CD4-positive, alpha-beta T cell (primary cell): ENCODE data around the gene SIGLEC6. TPM values are rescaled to one million over a fixed set of nuclear protein-coding genes. Genes with fewer than 3 reads are reported as not detected.
A peak's percentile ranks its signal among the peaks of the same experiment; 100 is the strongest.
"Not testable (repeated sequence)": the region's sequence is repeated elsewhere in the genome, so short reads cannot be mapped to it uniquely, and the experiment has no call there.

Experiments used
- ATAC-seq: fragments of 200-7000 bp; cut with Tn5 transposase; one replicate; pipeline ENCODE4 v1.10.0; 2022; ENCODE audit warnings: mild to moderate bottlenecking; ENCODE audit not compliant: poor library complexity
- CTCF ChIA-PET: fragments of 350-600 bp; sonication (Branson Sonifier 250); formaldehyde crosslinking; loops from one replicate; lab custom pipeline; 2021; ENCODE audit warnings: antibody characterized with exemption, inconsistent platforms; lab: Charles Lee
- POLR2A ChIA-PET: fragments of 350-600 bp; sonication (Branson Sonifier 250); formaldehyde crosslinking; loops from one replicate; lab custom pipeline; 2021; ENCODE audit warnings: antibody characterized with exemption, inconsistent platforms; lab: Charles Lee
- DNase-seq, 14 experiments: peaks; one replicate each; pipeline ENCODE4 v3.0.0-alpha.2; 2013 to 2020; ENCODE audit warnings: mixed read lengths in 2 of 14
- H3K27ac ChIP-seq, 2 donors: one replicate each; pipeline versions ENCODE4 v1.5.1 to v1.7.0; 2013; ENCODE audit warnings: low read length in 2 of 2, low read depth in 1 of 2, mild to moderate bottlenecking in 1 of 2
- H3K27me3 ChIP-seq, 2 experiments: 1 replicate in 1 of 2; 2 replicates in 1 of 2; pipeline versions ENCODE4 v1.6.1 to v1.7.0; 2013; ENCODE audit warnings: low read length in 2 of 2, control low read depth in 1 of 2, mild to moderate bottlenecking in 1 of 2, moderate library complexity in 1 of 2; ENCODE audit not compliant: insufficient read depth in 2 of 2, control insufficient read depth in 1 of 2
- H3K36me3 ChIP-seq: one replicate; pipeline ENCODE4 v1.6.1; 2013; ENCODE audit warnings: low read length, control low read depth; ENCODE audit not compliant: insufficient read depth
- H3K4me1 ChIP-seq: one replicate; pipeline ENCODE4 v1.6.1; 2013; ENCODE audit warnings: low read length, control low read depth; ENCODE audit not compliant: insufficient read depth
- H3K4me3 ChIP-seq: one replicate; pipeline ENCODE4 v1.5.1; 2013; ENCODE audit warnings: mild to moderate bottlenecking, low read length, moderate library complexity
- H3K9me3 ChIP-seq, 2 experiments: 1 replicate in 1 of 2; 2 replicates in 1 of 2; pipeline versions ENCODE4 v1.6.1 to v1.7.0; 2013; ENCODE audit warnings: low read length in 2 of 2, mild to moderate bottlenecking in 2 of 2, control low read depth in 1 of 2, moderate library complexity in 1 of 2; ENCODE audit not compliant: control insufficient read depth in 1 of 2, insufficient read depth in 1 of 2
- H3K27ac Mint-ChIP-seq: one replicate; pipeline ENCODE4 v1.8.0; 2020; ENCODE audit warnings: mixed read lengths
- H3K27me3 Mint-ChIP-seq: one replicate; pipeline ENCODE4 v1.8.0; 2021; ENCODE audit warnings: mixed read lengths
- H3K36me3 Mint-ChIP-seq: one replicate; pipeline ENCODE4 v1.8.0; 2021; ENCODE audit warnings: low read depth, mixed read lengths
- H3K4me1 Mint-ChIP-seq: one replicate; pipeline ENCODE4 v1.8.0; 2021; ENCODE audit warnings: low read depth, mixed read lengths
- H3K4me3 Mint-ChIP-seq: one replicate; pipeline ENCODE4 v1.8.0; 2020; ENCODE audit warnings: mild to moderate bottlenecking, mixed read lengths
- H3K9me3 Mint-ChIP-seq: one replicate; pipeline ENCODE4 v1.8.0; 2020; ENCODE audit warnings: mixed read lengths
- intact Hi-C, 2 experiments: fragments of 100-400 bp; cut with DNase I in 1 of 2; cut with micrococcal nuclease in 1 of 2; formaldehyde crosslinking; loops; one replicate each; pipeline versions ENCODE4 v1.15.1 to v1.9.0; 2023 to 2025; cut with DNase I, micrococcal nuclease
- total RNA-seq, 174 experiments: library from RNA in 2 of 174; stranded (reverse) in 2 of 174; gene quantifications; one replicate each; pipeline ENCODE4 v1.2.3 and lab custom pipeline; 2021 to 2026
- TF ChIP-seq, protein P1 (sequence below): fragments of 200-600 bp; IDR thresholded peaks from one replicate; pipeline ENCODE4 v1.8.0; 2022; ENCODE audit warnings: antibody characterized with exemption, mild to moderate bottlenecking

Gene SIGLEC6
- total RNA-seq, 2 experiments from 2014 or later = 0.14 to 0.36 TPM

GRCh38 chr19:51503286-51503817 lies 28.1 kb downstream of the SIGLEC6 start:
- no peak overlapping the region for H3K27ac Mint-ChIP-seq
- ChIA-PET POLR2A (no interaction called here), CTCF (no interaction called here)
- Histone ChIP-seq H3K4me1 (peaks cover 10% of the 10 kb centered on the region), H3K36me3 (no peaks in the 10 kb centered on the region), H3K9me3 (peaks cover 0 to 6% of the 10 kb centered on the region in 2 experiments), H3K4me3 (no peak overlapping the region), H3K27me3 (peaks cover 0 to 3% of the 10 kb centered on the region in 2 experiments), H3K27ac (no peak overlapping the region)
- H3K4me1 Mint-ChIP-seq = peaks cover 6% of the 10 kb centered on the region
- ATAC-seq (no peak), DNase-seq (peak in 2 of 14 experiments; percentile 29 to 31)
- intact Hi-C loops = no loop called here
- no peaks in the 10 kb centered on the region for H3K9me3 Mint-ChIP-seq
- TF ChIP-seq, protein P1, sequence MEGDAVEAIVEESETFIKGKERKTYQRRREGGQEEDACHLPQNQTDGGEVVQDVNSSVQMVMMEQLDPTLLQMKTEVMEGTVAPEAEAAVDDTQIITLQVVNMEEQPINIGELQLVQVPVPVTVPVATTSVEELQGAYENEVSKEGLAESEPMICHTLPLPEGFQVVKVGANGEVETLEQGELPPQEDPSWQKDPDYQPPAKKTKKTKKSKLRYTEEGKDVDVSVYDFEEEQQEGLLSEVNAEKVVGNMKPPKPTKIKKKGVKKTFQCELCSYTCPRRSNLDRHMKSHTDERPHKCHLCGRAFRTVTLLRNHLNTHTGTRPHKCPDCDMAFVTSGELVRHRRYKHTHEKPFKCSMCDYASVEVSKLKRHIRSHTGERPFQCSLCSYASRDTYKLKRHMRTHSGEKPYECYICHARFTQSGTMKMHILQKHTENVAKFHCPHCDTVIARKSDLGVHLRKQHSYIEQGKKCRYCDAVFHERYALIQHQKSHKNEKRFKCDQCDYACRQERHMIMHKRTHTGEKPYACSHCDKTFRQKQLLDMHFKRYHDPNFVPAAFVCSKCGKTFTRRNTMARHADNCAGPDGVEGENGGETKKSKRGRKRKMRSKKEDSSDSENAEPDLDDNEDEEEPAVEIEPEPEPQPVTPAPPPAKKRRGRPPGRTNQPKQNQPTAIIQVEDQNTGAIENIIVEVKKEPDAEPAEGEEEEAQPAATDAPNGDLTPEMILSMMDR = no peak
- peaks cover 4% of the 10 kb centered on the region for H3K27me3 Mint-ChIP-seq
- no peaks in the 10 kb centered on the region for H3K36me3 Mint-ChIP-seq
- no peak overlapping the region for H3K4me3 Mint-ChIP-seq

- H3K36me3 Mint-ChIP-seq = no peaks in the 10 kb centered on the region
- intact Hi-C loops = no loop called here
- DNase-seq (peak in 3 of 14 experiments; percentile 8 to 56 (median 49)), ATAC-seq (no peak)
- TF ChIP-seq, protein P1 = no peak
- H3K4me3 Mint-ChIP-seq = no peak within 1 kb of the TSS
- H3K4me1 ChIP-seq = peaks cover 10% of the 10 kb centered on the region
- peaks cover 7% of the 10 kb centered on the region for H3K27me3 Mint-ChIP-seq
- H3K27me3 ChIP-seq = no peaks in the 10 kb centered on the region
- H3K9me3 Mint-ChIP-seq = no peaks in the 10 kb centered on the region
- no peaks in the 10 kb centered on the region for H3K36me3 ChIP-seq
- no peak within 1 kb of the TSS for H3K27ac Mint-ChIP-seq
- no peak within 1 kb of the TSS for H3K4me3 ChIP-seq
- ChIA-PET CTCF (no interaction called here), POLR2A (no interaction called here)
- H3K27ac ChIP-seq = no peak within 1 kb of the TSS
- peaks cover 6% of the 10 kb centered on the region for H3K4me1 Mint-ChIP-seq
- H3K9me3 ChIP-seq = peaks cover 0 to 6% of the 10 kb centered on the region in 2 experiments
These were observed 29.7 kb downstream of the SIGLEC6 start, which contains the start of gene SIGLEC12 for GRCh38 chr19:51501594-51502263. Gene SIGLEC12, minus strand, starts transcription at chr19:51501800. Its CDS starts 67 bp downstream, at chr19:51501733.

- H3K27ac ChIP-seq, H3K27me3 ChIP-seq, H3K4me3 Mint-ChIP-seq, H3K27ac Mint-ChIP-seq, intact Hi-C loops, POLR2A ChIA-PET, DNase-seq, H3K9me3 Mint-ChIP-seq, H3K36me3 Mint-ChIP-seq, H3K27me3 Mint-ChIP-seq, H3K36me3 ChIP-seq, ATAC-seq, H3K4me1 Mint-ChIP-seq, CTCF ChIA-PET, H3K4me3 ChIP-seq, H3K9me3 ChIP-seq: not testable (repeated sequence)
- H3K4me1 ChIP-seq = peaks cover 10% of the 10 kb centered on the region
These were observed 30.5 kb downstream of the SIGLEC6 start for GRCh38 chr19:51500931-51501330.
